HG03565 (cell line): Measurements from ENCODE around the gene PYGB.
"Not testable (repeated sequence)": the region's sequence is repeated elsewhere in the genome, so short reads cannot be mapped to it uniquely, and the experiment has no call there.

ENCODE experiments used
- ATAC-seq: cut with Tn5 transposase; IDR thresholded peaks from one replicate; pipeline ENCODE4 v1.9.1; 2021; ENCODE audit warnings: mild to moderate bottlenecking, moderate library complexity; ENCODE audit not compliant: unreplicated experiment

The PYGB gene

DNA sequence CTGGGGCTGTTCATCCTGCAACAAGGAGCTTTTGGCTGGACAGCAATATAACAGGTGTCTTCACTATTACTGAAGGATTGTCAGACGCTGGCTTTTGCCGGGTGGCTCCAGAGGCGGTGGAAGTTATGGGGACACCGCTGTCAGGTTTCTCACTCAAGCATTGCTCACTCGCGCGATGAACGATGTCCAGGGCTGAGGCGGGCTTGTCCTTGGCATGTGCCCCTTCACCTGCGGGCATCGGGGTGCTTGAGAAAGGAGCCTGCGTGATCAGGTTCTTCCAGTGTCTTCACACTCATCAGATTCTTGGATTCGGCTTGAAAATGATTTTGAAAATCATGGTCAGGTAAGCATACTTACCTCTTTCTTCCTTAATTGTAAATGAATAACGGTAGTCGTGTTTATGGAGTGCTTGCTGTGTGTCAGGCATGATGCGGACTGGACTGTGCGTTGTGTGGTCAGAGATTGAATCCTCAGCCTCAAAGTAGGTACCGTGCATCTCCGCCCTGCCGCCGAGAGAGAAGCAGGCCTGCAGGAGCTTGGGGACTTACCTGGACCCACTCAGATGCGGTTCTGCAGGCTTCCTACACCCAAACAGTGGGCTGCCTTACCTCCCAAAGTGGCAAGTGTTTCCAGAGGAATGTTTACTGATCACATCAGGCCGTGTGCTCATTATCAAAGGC lies 18.3 kb upstream of the PYGB start:
- ATAC-seq, result no peak

DNA sequence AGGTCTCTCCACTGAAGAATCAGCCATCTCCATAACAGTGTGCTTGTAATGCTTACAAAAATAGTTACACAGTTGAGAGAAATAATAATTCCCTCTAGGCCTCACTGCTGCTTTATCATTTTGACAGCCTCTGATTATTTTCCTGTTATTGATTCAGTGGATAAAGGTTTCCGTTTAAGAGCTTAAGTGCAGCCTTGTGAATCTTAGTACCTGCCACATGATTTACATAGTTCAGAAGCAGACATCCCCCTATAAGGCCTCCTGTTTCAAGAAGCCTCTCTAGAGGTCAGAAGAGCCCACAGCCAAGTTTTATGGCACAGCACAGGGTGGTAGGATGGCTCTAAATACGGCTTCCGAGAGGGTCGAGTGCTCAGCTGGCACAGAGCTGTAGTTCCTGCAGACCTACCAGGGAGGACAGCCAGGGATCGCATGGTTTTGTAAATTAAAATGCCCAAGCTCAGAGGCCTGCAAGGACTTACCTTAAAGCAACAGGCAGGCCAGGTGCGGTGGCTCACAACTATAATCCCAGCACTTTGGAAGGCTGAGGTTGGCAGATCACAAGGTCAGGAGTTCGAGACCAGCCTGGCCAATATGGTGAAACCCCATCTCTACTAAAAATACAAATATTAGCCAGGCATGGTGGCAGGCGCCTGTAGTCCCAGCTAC lies 17.6 kb upstream of the PYGB start:
- ATAC-seq, result peak; percentile 74

DNA sequence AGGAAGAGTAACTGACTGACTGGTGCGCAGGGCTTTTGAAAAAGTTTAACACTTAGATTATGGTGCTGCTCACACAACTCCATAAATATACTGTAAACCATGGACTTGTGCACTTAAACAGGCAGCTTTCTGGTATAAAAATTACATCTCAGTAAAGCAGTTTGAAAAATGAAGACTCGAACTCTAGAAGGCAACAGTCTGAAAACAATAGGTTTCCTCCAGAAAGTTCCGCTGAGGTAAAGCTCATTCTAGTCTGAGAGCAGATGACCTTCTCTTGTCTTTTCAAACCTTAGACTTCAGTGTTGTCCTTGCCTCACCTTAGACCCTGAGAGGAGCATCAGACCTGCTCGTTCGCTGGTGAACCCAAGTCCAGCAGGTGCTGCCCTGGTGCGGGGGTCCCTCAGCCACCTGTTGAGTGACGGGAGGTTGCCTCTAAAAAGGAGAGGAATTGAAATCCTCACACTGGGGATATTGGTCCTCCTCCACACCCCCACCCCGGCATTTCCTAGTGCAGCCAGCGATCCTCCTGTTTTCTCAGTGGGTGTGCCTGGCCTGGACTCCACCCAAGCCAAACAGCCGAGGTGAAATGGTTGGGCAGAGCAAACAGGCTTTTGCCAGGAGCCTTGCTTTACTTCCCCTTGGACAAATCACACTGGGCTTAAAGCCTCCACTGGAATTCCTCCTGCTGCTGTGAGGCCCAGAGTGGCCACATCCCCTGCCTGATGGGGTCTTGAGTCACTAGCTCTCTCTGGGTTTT lies 14.7 kb upstream of the PYGB start:
- ATAC-seq, result no peak

DNA sequence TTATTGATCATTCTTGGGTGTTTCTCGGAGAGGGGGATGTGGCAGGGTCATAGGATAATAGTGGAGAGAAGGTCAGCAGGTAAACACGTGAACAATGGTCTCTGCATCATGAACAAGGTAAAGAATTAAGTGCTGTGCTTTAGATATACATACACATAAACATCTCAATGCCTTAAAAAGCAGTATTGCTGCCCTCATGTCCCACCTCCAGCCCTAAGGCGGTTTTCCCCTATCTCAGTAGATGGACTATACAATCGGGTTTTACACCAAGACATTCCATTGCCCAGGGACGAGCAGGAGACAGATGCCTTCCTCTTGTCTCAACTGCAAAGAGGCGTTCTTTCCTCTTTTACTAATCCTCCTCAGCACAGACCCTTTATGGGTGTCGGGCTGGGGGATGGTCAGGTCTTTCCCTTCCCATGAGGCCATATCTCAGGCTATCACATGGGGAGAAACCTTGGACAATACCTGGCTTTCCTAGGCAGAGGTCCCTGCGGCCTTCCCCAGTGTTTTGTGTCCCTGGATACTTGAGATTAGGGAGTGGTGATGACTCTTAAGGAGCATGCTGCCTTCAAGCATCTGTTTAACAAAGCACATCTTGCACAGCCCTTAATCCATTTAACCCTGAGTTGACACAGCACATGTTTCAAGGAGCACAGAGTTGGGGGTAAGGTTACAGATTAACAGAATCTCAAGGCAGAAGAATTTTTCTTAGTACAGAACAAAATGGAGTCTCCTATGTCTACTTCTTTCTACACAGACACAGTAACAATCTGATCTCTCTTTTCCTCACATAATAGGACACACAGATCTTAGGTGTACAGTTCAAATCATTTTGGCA lies 13.7 kb upstream of the PYGB start:
- ATAC-seq, result not testable (repeated sequence)

DNA sequence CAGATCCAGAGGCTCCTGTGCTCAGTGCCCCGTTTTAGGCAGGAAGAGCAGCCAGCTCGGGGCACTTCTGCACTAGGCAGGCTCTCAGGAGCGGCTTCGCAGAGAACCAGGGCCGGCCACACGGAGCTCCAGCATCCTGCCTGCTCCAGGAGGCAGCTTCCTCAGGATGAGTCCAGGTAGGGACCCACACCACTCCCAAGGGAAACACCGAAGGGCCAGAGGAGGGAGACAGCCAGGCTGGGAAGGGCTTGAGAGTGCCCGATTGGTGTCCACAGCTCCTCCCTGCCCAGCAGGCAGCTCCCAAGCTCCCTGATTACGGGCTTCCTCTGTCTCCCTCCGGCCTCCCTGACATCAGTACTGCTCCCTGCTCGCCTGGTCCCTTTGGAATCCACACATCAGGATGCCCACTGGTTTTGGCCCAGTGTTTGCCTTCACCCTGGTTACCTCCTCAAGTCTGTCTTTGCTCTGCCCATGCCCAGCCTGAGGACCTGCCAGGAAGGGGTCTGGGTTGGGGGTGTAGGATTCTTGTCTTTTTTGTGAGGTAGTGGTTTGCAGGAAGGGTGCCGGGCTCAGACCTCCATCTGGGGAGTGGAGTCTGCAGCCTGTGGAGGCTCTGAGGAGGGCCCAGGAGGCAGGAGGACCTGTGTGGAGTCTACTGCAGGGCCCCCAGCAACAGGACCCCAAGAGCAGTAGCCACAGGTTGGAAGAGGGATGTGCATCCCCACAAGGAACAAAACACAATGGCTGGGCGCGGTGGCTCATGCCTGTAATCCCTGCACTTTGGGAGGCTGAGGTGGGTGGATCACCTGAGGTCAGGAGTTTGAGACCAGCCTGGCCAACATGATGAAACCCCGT lies 11.2 kb upstream of the PYGB start:
- ATAC-seq, result no peak

DNA sequence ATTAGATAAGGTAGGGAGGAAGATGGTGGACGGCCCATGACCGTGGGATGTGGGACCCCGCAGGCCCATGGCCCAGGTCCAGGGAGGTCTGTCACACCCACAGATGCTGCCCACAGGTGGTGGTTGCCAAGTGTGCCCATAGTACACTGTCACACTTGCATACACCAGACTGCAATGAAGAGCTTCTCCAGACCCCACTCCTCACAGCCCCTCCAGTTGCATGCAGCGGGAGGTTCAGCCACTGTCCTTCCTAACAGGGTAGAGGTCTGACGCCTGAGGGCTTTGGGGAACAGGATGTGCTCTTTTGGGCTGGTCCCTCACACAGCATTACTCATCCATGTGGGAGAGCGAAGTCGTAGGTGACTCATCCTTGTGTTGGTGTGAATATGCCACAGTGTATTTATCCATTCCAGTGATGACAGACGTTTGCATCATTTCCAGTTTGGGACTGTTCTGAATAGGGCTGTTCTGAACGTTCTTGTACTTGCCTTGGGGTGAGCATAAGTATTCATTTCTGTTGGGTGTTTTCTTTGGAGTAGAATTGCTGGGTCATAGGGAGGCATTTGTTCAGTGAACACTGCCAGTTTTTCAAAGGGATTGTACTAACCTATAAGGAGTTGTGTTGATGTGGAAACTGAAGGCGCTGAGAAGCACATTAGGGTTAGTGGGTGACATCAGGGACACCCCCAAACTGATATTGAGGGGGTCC lies 10.1 kb upstream of the PYGB start:
- ATAC-seq, result peak; percentile 53

DNA sequence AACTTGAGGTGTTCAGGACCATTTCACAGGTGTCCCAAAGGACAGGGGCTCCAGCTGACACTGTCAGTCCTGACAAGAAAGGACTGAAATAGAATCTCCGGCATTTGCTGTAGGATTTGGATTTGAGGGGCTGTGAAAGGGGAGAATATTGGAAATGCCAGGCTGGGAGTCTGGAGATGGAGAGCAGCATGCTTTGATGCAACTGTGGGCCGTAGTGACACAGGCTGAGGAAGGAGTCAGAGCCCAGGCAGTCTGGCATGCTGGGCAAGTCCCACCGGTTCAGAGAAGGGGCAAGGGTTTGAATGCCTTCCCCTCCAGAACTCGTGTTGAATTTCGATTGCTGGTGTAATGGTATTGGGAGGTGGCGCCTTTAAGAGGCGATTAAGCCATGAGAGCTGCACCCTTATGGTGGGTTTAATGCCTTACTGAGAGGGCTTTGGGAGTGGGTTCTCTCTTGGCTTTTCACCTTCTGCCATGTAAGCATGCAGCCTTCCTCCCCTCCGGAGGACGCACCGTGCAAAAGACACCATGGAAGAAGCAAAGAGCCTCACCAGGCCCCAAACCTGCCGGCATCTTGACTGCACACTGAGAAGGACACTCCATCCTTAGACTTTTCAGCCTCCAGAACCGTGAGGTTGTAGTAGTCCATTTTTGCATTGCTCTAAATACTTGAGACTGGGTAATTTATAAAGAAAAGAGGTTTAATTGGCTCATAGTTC lies 9.4 kb upstream of the PYGB start:
- ATAC-seq, result no peak

DNA sequence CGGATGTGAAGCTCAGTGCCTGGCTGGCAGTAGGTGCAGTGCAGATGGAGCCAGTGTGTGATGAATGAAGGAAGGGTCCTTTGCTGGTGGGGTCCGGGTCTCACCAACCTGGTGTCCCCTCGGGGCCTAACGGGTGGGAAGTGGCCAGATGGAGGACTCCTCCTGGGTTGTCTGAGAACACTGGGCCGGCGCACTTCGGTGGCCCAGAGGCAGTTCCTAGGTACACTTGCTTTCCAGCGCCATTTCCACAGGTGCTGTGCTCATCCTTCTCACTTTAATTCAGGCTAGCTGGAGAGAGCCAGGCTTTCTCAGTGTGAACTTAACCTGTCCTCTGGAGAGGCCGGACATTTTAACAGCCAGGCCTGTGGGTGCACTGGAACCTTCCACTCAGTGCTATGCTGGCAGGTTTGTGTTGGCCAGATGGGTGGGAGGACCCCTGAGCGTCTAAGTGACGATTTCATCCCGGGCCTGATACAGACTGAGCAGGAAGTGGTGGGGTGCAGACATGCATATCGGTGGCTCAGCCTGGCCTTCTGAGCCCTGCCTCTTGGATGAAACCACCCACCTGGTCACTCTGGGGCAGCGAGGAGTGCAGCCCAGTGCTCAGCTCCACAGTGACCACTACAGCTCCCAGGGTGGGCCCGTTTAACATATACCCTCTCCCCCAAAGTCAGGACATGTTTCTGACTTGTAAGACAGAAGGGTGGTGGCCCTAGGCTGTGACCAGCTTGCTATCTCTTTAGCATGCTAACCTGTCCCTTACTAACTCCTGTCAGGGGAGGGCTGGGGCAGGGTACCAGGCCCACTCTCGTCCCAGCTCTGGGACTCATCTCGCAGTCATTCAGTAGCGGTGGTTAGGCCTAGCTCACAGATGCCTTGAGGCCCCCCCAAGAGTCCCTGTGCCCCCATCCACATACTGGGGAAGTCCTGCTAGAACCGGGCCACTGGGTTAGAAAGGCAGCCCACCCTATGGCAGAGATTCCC lies 8.2 kb upstream of the PYGB start:
- ATAC-seq, result peak; percentile 56

DNA sequence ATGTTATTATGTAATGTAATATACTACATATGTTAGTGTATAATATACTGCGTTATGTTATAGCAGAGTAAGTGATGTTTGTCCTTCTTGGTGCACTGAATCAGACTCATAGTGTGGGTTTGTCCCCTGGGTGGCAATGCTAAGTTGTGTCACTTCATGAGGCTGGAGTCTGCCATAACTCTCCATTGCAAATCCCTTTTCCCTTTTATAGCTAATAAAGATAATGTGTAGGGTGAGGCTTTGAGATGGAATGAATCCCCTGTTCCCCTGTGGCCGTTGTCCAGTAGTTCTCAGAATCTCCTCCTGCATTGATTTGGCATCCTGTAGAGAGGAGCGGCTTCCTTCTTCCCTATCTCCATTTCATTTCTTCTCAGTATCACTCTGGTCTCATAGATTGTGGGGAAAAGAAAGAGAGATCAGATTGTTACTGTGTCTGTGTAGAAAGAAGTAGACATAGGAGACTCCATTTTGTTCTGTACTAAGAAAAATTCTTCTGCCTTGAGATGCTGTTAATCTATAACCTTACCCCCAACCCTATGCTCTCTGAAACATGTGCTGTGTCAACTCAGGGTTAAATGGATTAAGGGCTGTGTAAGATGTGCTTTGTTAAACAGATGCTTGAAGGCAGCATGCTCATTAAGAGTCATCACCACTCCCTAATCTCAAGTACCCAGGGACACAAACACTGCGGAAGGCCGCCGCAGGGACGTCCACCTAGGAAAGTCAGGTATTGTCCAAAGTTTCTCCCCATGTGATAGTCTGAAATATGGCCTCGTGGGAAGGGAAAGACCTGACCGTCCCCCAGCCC lies 6.8 kb upstream of the PYGB start:
- not testable (repeated sequence) for ATAC-seq

DNA sequence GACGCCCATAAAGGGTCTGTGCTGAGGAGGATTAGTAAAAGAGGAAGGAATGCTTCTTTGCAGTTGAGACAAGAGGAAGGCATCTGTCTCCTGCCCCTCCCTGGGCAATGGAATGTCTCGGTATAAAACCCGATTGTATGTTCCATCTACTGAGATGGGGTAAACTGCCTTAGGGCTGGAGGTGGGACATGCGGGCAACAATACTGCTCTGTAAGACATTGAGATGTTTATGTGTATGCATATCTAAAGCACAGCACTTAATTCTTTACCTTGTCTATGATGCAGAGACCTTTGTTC lies 6.3 kb upstream of the PYGB start:
- not testable (repeated sequence) for ATAC-seq

DNA sequence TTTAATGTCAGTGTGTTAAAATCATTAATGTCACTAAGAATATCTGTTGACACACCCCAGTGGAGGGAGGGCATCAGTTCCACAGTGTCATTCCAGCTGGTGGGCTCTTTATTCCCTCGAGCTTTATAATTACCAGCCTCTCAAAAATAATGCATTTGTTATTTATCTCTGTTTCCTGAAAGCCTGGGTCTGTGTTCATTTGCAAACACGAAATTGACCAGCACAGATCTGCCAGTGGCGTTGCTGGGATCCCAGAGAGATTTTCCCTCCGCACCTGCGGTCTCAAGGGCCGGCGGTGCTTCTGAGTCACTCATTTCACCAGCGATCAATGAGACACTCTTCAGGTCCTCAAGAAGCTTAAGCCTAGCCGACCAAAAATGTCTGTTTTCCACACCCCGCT lies 5.7 kb upstream of the PYGB start:
- ATAC-seq, result no peak

DNA sequence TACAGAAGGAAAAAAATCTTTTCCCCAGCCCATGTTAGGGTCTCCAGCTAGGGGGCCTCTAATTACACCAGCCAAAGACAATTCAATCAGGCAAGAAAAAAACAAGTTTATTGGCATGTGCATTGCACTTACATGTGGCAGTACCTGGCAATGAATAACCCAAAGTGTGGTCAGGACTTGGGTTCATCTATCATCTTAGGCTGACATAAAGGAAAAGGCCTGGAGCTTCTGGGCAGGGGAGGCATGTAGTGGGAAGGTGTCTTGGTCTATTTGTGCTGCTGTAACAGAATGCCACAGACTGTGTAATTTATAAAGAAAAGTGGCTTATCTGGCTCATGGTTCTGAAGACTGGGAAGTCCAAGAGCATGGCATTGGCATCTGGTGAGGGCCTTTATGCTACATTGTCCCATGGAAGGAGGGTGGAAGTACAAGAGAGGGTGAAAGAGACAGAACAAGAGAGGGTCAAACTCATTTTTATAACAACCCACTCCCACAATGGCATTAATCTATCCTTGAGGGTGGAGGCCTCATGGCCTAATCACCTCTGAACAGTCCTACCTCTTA lies 4.4 kb upstream of the PYGB start:
- no peak for ATAC-seq

DNA sequence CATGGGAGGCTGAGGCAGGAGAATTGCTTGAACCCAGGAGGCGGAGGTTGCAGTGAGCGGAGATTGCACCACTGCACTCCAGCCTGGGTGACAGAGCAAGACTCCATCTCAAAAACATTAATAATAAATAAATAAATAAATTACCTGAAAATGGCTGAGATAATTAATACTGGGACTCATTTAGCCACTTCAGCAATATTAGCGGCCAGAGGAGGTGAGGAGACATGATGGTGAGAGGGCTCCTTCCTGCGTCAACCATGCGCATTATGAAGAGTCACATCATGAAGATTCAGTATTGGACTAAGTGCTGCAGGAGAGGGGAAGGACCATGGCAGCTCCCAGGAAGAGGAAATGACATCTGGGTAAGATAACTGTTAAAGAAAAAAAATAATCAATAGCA lies 2.9 kb upstream of the PYGB start:
- no peak for ATAC-seq

DNA sequence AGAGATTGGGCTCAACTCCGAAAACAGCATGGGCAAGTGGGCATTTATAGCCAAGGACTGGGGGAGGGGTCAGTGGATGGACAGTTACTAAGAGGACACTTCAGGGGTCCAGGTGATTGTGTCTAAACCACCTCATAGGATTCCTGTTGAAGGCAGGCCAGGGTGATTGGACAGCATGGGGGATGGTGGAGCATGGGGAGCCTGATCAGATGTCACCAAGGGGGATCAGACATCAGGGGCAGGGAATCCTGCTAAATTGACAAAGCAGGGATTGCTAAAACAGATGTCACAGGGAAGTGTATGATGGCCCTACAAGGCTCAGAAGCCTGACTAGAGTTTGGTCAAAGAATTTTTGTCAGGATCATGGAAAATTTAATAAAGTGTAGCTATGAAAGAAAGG lies 2.4 kb upstream of the PYGB start:
- no peak for ATAC-seq

DNA sequence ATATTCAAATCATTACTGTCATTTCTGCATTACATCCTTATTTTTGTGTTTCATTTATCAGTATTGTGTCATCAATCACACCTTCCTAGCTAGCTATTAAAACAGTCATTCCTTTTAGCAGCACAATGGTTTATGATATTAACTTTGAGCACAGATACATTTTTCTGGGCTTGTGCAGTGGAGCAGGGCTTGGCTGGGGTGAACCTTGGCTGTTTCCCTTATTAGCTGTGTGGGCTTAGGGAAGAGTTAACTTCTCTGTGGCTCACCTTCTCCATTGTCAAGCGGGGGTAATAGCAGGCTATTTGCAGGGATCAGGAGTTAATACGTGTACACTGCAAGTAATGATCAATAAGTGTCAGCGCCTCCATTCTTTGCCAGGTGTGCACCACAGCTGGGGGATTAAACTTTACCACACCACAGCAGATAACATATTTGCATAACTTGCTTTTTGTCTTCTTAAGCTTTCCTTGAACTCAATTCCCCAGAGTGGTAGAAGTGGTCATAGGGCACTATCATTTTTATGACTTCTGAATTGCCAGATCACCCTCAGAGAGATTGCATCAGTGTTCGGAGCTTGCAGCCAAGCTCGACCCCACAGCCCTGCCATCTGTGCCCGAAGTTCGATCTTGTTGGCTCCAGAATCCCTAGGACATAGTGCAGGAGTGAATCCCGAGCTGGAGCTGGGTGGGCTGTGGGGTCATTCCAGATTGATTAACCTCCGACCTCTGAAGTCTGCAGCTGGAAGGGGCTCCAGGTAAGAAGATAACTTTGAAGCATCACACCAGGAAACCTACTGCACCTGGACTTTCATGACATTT lies 1.5 kb upstream of the PYGB start:
- ATAC-seq, result no peak

DNA sequence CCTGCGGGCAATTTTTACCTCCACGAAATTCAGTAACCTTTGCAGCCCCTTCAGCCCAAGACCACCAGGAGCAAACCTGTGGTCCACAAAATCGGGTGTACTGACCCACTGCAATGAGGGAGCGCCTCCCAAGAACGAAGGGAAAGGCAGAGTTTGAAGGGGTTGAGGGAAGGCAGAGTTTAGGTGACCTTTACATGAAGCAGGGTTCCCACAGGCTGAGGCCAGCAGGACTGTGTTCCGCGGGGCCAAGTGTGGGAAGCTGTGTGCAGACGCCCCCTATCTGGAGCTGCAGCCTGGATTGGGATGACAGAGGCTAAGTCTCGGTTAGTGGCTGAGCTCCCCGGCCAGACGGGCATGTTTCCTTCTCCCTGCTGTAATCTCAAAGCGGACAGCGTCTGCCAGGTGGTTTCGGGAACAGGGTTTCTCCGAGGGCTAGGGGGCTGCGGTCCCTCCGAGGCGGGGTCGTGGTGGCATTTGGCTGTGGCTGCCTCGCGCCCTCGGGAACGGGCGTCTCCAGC lies 826 bp upstream of the PYGB start:
- no peak for ATAC-seq
